Raji (cell line): ENCODE measurements around the gene SPTB.

ENCODE experiments used
- POLR2A ChIP-seq: IDR thresholded peaks from 2 replicates; pipeline ENCODE4 v1.6.1; 2011; ENCODE audit warnings: low read depth, low read length, control low read depth; ENCODE audit not compliant: insufficient read depth

SPTB gene

GRCh38 chr14:64706119-64706592 lies 173.6 kb downstream of the SPTB start:
- TF ChIP-seq POLR2A: no peak

- no peak for TF ChIP-seq POLR2A
Measured at GRCh38 chr14:64705381-64706118, 174.2 kb downstream of the SPTB start.

GRCh38 chr14:64704743-64705380 lies 174.8 kb downstream of the SPTB start:
- no peak for TF ChIP-seq POLR2A

GRCh38 chr14:64704143-64704742 lies 175.5 kb downstream of the SPTB start, which contains the start of gene PLEKHG3:
PLEKHG3 (plus strand) TSS chr14:64704424; CDS start chr14:64727632, 23,208 bp downstream.
- TF ChIP-seq POLR2A: no peak

GRCh38 chr14:64703395-64704142 lies 176.1 kb downstream of the SPTB start:
- TF ChIP-seq POLR2A: no peak

- no peak for TF ChIP-seq POLR2A
Measured at GRCh38 chr14:64702493-64703394, 177.0 kb downstream of the SPTB start.

GRCh38 chr14:64701660-64702059 lies 178.0 kb downstream of the SPTB start:
- no peak for TF ChIP-seq POLR2A

GRCh38 chr14:64700894-64701293 lies 178.8 kb downstream of the SPTB start:
- no peak for TF ChIP-seq POLR2A

GRCh38 chr14:64700290-64700689 lies 179.4 kb downstream of the SPTB start:
- TF ChIP-seq POLR2A: no peak

- no peak for TF ChIP-seq POLR2A
Measured at GRCh38 chr14:64698903-64699302, 180.8 kb downstream of the SPTB start.

- TF ChIP-seq POLR2A: no peak
Measured at GRCh38 chr14:64696355-64696857, 183.3 kb downstream of the SPTB start.
